Measurements from ENCODE around the gene LRRC74A.

LRRC74A gene

GRCh38 chr14:76866456-76866855, 40.2 kb downstream of the LRRC74A start:
- TF ChIP-seq ZFP3 (CRISPR knock-in tag; IDR thresholded peaks at IDR 0.05) (no peak), ZNF70 (CRISPR knock-in tag; IDR thresholded peaks at IDR 0.05) (no peak), GLIS3 (CRISPR knock-in tag; IDR thresholded peaks at IDR 0.05) (no peak), BACH2 (CRISPR knock-in tag; IDR thresholded peaks at IDR 0.05; ENCODE audit: borderline replicate concordance) (no peak), RARB (CRISPR knock-in tag; IDR thresholded peaks at IDR 0.05) (no peak), ZNF8 (CRISPR knock-in tag; IDR thresholded peaks at IDR 0.05) (no peak), ZC3H10 (CRISPR knock-in tag; IDR thresholded peaks at IDR 0.05) (no peak), CSRNP3 (CRISPR knock-in tag; IDR thresholded peaks at IDR 0.05) (no peak), CREB5 (CRISPR knock-in tag; IDR thresholded peaks at IDR 0.05; ENCODE audit: low read depth) (no peak), ZFP30 (CRISPR knock-in tag; IDR thresholded peaks at IDR 0.05) (no peak), TCF4 (CRISPR knock-in tag; IDR thresholded peaks at IDR 0.05; ENCODE audit: borderline replicate concordance) (no peak), ZNF565 (CRISPR knock-in tag; conservative IDR thresholded peaks at IDR 0.05; ENCODE audit: low read depth) (no peak), OSR1 (CRISPR knock-in tag; IDR thresholded peaks at IDR 0.05) (no peak), TSHZ2 (CRISPR knock-in tag; IDR thresholded peaks at IDR 0.05) (no peak)
- no peak for ATAC-seq

- no peak for TF ChIP-seq PATZ1 (CRISPR knock-in tag; IDR thresholded peaks at IDR 0.05; ENCODE audit: borderline replicate concordance)
- TF ChIP-seq GLIS3 (CRISPR knock-in tag; IDR thresholded peaks at IDR 0.05), result no peak
- no peak for TF ChIP-seq SNAI2 (CRISPR knock-in tag; IDR thresholded peaks at IDR 0.05)
- TF ChIP-seq BACH2 (CRISPR knock-in tag; IDR thresholded peaks at IDR 0.05; ENCODE audit: borderline replicate concordance), result no peak
- no peak for TF ChIP-seq TSHZ2 (CRISPR knock-in tag; IDR thresholded peaks at IDR 0.05)
- TF ChIP-seq OSR1 (CRISPR knock-in tag; IDR thresholded peaks at IDR 0.05), result no peak
- no peak for TF ChIP-seq ZNF8 (CRISPR knock-in tag; IDR thresholded peaks at IDR 0.05)
- no peak for TF ChIP-seq TOX (CRISPR knock-in tag; IDR thresholded peaks at IDR 0.05; ENCODE audit: borderline replicate concordance)
- no peak for TF ChIP-seq ZFP30 (CRISPR knock-in tag; IDR thresholded peaks at IDR 0.05)
- no peak for TF ChIP-seq ESRRG (CRISPR knock-in tag; IDR thresholded peaks at IDR 0.05)
- TF ChIP-seq CSRNP3 (CRISPR knock-in tag; IDR thresholded peaks at IDR 0.05), result no peak
- TF ChIP-seq PPARA (CRISPR knock-in tag; IDR thresholded peaks at IDR 0.05; ENCODE audit: borderline replicate concordance), result no peak
- TF ChIP-seq POU6F1 (CRISPR knock-in tag; IDR thresholded peaks at IDR 0.05; ENCODE audit: borderline replicate concordance, low read depth), result no peak
- no peak for TF ChIP-seq ZNF565 (CRISPR knock-in tag; conservative IDR thresholded peaks at IDR 0.05; ENCODE audit: low read depth)
- no peak for TF ChIP-seq ISL1 (CRISPR knock-in tag; IDR thresholded peaks at IDR 0.05)
- no peak for TF ChIP-seq CREB5 (CRISPR knock-in tag; IDR thresholded peaks at IDR 0.05; ENCODE audit: low read depth)
These were observed 41.6 kb downstream of the LRRC74A start for GRCh38 chr14:76867516-76868453.

More at GRCh38 chr14:76867516-76868453, 41.6 kb downstream of the LRRC74A start:
- ATAC-seq, result no peak

All from SK-N-SH treated with all-trans-retinoic acid at 6 μM for 48 hours (cell line).